Occipital lobe (tissue), 2 donors: ENCODE results near the gene ARFGEF3. TPM values are rescaled to one million over a fixed set of nuclear protein-coding genes. Genes with fewer than 3 reads are reported as not detected.

Experiments
- DNase-seq: peaks from one replicate; lab custom pipeline; 2025; lab: John Stamatoyannopoulos, UW
- total RNA-seq: library from RNA; depleted of rRNA; stranded (reverse); fragments of >200 nt; gene quantifications from one replicate; pipeline ENCODE4 v1.2.3, GENCODE V29; 2014

The ARFGEF3 gene
- total RNA-seq, 1 donor from 2014 or later: 65.7 TPM

GRCh38 chr6:138307352-138307751, 145.6 kb downstream of the ARFGEF3 start:
- no peak for DNase-seq

- DNase-seq: peak; percentile 11
Observed at GRCh38 chr6:138307816-138308730, 146.3 kb downstream of the ARFGEF3 start.

DNA sequence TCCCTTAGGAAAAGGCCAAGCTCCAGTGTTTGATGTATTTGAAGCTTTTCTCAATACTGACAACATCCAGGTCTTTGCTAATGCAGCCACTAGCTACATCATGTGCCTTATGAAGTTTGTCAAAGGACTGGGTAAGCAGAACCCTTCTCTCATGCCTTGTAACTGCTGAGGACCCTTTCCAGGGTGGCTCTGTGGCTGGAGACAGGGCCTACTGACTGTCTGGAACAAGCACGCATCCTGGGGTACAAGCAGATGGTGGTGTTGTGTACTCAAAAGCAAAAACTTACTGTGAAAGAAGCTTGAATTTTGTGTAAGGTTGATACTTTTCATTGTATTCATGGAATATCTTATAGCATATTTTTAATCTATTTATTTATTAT, 147.0 kb downstream of the ARFGEF3 start:
- no peak for DNase-seq

GRCh38 chr6:138309695-138310094, 148.0 kb downstream of the ARFGEF3 start:
- no peak for DNase-seq

DNA sequence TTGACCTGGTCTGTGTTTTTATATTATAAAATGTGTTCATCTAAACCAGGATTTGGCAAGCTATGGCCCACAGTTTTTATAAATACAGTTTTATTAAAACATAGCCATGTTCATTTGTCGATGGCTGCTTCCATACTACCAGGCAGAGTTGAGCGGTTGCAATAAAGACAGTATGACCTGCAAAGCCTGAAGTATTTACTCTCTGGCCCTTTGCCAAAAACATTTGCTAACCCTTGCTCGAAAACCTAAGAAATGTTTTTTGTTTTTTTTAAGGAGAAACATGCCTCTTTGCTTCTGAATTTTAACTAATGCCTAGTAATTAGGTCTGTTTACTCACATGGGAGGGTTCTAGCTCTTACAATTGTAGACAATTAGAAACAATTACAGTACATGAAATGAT, 148.6 kb downstream of the ARFGEF3 start:
- DNase-seq: no peak

- DNase-seq: no peak
Observed at GRCh38 chr6:138310821-138311220, 149.1 kb downstream of the ARFGEF3 start.

GRCh38 chr6:138311268-138311667, 149.5 kb downstream of the ARFGEF3 start:
- DNase-seq: no peak

DNA sequence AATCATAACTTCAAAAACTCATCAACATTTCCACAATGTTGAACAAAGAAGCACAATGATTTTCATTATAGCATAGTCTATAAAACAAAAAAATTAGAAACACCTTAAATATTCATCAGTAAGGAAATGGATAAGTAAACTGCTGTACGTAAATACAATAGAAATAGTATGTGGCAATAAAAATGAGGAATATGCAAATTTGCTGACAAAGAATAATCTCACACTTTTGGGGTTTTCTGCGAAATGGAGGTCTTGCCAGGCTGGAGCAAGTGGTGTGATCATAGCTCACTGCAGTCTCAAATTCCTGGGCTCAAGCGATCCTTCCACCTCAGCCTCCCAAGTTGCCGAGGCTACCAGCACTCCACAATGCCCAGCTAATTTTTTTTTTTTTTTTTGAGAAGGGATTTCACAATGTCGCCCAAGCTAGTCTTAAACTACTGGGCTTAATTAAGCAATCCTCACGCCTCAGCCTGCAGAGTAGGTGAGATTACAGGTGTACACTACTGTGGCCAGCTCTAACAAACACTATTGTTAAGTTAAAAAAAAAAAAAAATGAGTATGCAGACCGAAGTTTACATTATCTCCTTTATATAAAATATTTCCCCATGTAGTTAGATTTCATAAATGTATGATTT, 157.1 kb downstream of the ARFGEF3 start:
- no peak for DNase-seq

- no peak for DNase-seq
Observed at GRCh38 chr6:138321934-138322333, 160.2 kb downstream of the ARFGEF3 start.

DNA sequence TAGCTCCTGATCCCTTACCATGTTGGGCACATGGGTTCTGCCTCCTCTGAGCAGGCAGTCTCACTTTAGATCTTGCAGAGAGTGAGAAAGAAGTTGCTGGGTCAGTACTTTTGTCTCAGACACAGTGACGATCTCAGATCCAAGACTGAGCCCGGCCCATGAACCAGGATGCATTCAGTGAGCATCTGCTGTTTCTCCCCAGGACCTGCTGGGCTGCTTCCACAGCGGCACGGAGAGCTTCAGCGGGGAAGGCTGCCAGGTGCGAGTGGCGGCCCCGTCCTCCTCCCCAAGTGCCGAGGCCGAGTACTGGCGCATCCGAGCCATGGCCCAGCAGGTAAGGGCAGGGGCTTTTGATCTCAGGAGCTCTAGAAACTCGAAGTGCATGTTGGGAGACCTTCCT, 162.1 kb downstream of the ARFGEF3 start:
- DNase-seq: no peak

DNA sequence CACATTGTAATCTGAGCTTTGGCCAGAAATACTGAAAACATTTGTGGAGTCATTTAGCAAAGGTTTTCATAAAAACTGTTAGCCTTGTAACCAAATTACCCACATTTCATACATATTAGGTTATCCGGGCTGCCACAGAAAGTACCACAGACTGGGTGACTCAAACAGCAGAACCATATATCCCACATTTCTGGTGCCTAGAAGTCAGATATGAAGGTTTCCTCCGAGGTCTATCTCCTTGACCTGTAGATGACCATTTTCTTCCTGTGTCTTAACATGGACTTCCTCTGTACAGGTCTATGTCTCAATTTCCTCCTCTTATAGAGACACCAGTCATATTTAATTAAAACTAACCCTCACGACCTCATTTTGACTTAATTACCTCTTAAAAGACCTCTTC, 166.5 kb downstream of the ARFGEF3 start:
- no peak for DNase-seq

DNA sequence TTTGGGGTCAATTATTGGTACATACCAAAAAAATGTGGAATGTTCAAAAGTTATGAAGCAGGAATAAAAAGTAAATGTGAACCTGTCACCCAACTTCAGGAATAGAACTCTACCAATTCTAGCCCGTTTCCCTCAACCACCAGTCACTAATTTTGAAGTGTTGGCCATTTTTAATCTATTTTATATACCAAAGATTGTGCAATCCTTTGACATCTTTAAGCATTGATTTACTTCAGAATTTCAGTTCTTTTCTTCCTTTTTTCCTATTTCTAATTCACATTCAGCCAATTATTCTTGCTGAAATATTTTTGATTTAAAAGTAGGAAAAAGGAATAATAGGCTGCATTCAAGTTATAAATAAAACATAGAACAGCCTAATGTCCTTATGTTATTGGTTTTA, 169.0 kb downstream of the ARFGEF3 start:
- DNase-seq: no peak

GRCh38 chr6:138331444-138331843, 169.7 kb downstream of the ARFGEF3 start:
- DNase-seq: no peak

GRCh38 chr6:138331984-138332383, 170.2 kb downstream of the ARFGEF3 start:
- DNase-seq: no peak

GRCh38 chr6:138334000-138334399, 172.3 kb downstream of the ARFGEF3 start:
- no peak for DNase-seq

GRCh38 chr6:138334963-138335362, 173.2 kb downstream of the ARFGEF3 start:
- no peak for DNase-seq

GRCh38 chr6:138336221-138336620, 174.5 kb downstream of the ARFGEF3 start:
- DNase-seq: no peak

DNA sequence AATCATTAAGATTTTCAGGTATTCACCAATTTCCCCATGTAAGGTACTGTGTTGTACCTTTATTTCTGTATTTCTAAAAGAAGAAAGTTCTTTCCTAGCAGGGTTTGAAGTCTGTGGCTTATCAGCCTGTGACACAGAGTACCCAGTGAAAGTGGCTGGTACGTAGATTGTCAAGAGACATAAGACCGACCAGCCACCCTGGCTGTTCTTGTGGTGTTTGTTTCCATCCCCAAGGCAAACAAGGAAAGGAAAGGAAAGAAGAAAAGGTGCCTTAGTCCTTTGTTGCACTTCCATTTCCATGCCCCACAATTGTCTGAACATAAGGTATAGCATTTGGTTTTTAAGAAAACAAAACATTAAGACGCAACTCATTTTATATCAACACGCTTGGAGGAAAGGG, 175.3 kb downstream of the ARFGEF3 start:
- no peak for DNase-seq

GRCh38 chr6:138339024-138339423, 177.3 kb downstream of the ARFGEF3 start:
- DNase-seq: no peak

DNA sequence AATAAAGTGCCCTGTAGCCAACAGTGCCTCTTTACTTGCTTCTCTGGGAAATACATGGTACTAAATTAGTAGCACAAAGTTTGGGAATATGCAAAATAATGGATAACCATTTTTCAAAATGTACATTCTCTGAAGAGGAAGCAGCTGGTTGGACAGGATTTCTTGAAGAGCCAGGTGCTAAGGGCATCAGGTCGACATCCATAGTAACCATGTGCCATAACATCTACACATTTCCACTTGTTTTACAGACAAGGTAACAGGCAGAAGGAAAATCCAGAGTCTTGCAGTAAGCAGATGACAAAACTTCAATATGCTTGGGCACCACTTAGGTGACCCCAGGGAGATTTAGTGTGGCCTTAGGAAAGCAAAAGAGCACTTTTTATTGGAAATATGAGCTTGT, 179.4 kb downstream of the ARFGEF3 start:
- no peak for DNase-seq

GRCh38 chr6:138343112-138343511, 181.4 kb downstream of the ARFGEF3 start:
- no peak for DNase-seq

DNA sequence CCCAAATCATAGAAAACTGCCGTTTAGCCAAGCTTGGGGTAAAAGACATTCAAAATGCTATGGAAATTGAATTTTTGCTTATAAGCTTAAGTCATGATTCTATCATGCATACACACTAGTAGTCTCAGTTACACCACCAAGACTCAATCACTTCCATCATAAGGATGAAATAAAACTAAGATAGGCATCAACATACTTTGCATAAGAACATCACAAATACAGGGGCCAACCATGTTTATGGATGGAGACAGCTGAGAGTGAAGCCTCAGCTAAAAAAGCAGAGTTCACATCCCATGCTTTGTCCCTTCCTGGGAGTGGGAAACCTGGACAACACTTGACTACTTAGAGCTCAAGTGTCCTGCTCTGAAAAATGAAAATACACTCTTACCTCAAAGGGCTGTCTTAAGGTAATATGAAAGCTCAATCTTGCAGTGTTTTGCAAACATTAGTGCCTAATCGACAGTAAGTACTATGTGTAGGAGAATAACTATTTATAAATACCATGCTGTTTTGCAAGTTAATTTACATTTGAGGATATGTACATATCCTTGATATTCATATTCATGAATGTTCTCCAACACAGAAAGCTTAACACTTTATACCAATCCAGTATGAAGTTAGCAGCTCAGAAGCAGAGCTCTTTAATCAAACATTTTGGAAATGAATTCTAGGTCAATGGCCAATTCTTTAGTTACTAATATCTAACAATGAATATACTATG, 184.0 kb downstream of the ARFGEF3 start:
- no peak for DNase-seq
